GM21447 (cell line): Measurements from ENCODE around the gene PCSK1N.

Experiments used
- ATAC-seq: cut with Tn5 transposase; IDR thresholded peaks from one replicate; pipeline ENCODE4 v1.9.1; 2021; ENCODE audit not compliant: unreplicated experiment

PCSK1N gene

DNA sequence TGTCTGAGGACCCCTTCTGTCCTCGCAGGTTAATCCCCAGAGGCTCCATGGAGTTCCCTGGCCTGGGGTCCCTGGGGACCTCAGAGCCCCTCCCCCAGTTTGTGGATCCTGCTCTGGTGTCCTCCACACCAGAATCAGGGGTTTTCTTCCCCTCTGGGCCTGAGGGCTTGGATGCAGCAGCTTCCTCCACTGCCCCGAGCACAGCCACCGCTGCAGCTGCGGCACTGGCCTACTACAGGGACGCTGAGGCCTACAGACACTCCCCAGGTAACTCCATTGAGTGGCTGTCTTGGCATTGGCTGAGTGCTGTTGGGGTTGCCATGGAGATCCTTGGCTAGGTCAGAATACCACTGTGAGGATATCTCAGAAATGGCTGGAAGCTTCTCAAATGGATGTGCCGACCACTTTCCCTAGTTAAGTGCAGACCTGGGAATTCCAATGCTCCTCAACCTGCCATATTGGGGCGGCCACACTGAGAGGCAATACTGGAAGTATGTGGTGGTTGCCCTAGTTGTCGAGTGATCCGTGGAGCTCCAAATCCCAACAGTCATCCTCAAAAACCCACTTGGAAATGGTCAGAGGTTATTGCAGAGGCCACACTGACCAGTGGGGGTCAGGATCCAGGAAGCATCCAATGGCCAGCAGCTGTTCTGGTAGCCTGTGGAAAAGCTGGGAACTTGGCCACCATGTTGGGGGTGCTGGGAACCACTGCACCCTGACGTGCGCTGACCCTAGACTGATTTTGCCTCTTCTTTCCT, 44.2 kb downstream of the PCSK1N start:
- ATAC-seq, result no peak

DNA sequence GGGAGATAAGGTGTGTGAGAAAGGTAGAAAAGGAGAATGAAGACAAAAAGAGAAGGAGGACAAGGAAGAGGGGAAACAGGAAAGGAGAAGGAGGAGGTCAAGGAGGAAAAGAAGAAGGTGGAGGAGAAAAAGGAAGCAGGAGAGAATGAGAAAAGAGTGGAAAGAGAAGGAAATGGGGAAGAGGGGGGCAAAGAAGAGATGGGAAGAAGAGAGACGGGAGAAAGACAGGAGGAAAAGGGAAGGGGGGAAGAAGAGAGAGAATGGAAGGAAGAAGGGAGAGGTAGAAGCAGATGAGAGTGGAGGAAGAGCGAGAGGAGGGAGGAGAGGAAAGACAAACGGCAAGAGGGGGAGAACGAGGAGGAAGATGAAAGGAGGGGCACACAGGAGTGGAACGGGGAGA, 44.9 kb downstream of the PCSK1N start:
- ATAC-seq, result no peak

DNA sequence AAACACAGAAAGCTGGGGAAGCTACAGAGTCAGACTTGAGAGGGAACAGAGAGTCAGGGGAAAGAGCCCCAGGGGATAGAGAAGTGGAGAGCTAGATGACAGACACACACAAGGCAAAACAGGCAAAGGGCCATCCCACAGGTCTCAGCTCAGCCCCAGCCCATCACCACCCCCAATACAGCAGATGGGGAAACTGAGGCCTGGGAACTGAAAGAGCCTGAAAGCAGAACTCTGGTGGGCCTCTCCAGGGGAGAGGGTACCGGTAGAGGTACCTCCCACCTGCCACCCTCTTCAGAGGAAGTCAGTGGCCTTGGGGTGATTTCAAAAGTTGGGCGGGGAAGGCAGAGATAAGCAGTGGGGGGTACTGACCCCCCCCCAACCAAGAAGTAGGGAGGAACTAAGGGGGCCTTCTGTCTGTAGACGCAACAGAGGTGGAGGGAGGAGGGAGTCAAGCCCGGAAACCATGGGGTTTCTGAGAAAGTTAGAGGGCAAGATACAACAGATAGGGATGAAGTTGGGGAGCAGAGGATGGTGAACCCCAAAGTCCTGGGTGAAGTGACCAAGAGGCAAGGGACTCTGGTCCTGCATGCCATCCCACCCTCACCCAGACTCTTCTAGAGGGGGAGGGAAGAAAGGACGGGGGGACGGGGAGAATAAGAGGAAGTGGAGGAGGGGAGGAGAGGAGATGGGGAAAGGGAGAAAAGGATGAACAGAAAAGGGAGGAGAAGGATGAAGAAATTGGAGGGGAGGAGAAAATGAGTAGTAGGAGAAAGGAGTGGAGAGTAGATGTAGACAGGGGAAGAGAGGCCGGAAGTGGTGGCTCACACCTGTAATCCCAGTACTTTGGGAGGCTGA, 45.8 kb downstream of the PCSK1N start:
- ATAC-seq, result no peak

DNA sequence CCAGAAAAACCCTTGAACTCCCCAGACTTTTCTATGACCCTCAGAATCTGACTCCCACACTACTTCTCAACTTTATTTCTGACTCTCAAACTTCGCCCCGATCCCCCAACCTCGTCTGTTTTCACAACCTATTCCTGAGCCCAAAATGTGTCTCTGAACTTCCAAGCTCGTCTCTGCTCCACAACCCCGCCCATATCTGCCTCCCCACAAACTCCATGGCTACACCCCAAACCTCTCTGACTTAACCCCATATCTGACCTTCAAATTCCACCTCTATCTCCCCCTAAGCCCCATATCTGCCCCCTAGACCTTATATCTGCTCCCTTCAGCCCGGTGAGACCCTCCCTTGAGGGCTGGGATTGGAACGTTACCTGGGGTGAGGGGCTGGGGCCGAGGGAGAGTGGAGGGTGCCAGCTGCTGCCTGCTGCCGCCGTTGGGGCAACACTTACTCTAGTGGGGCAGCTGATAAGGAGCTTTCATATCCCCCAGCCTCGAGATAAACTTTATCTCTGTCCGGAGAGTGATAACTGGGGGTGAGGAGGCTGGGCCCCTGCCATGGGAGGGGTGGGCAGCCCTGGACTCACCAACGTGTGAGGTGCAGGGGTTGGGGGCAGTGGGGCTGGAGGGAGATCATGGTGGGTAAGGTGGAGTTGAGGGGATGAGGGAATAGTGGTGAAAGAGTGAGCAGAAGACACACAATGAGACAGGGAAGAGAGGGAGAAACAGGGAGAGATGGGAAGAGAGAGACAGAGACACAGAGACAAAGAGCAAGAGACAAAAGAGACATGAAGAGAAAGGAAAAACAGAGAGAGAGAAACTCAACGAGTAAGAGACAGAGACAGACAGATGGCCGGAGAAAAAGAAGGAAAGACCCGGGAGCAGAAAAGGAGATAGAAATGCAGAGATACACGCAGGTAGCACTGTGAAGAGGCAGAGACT, 47.6 kb downstream of the PCSK1N start:
- no peak for ATAC-seq

DNA sequence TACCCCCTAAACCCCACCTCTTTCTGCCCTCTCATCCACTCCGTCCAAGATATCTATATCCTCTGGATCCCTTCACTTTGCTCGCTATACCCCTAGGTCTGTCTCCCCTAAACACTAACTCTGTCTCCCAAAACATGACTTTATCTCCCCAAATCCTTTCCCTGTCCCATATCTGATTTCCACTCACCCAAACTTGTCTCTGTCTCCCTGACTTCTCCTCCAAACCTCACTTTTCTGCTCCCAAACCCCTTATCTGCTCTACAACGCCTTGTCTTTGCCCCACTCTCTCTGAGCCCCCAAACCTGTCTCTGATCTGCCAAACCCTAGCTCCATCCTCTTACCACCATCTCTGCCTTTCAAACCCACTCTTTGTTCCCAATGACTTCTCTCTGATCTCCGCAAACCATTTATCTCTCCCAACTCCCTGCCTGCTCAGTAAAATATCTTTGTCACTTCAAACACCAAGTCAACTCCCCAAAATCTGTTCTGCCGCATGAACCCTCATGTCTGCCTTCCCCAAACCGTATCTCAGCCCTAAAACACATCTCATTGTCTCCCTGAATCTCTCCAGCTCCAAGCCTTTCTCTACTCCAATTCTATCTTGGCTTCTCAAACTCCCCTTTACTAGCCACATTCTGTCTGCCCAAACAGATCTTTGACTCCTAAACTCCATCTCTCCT, 48.4 kb downstream of the PCSK1N start:
- ATAC-seq, result no peak

DNA sequence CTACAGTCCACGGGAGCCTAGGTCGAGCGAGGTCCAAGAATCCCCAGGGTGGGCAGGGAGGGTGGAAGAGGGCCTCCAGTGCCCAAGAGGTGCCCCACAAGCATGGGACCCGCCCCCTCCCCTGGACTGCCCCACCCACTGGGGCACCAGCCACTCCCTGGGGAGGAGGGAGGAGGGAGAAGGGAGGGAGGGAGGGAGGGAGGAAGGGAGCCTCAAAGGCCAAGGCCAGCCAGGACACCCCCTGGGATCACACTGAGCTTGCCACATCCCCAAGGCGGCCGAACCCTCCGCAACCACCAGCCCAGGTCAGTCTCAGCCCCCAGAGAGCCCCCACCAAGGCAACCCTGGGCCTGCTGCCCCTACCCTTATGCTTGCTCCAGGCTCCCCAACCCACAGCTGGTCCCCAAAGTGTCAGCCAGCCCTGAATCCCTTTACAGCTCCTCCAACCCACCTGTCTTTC, 49.0 kb downstream of the PCSK1N start, which contains the start of gene GATA1:
Gene GATA1, plus strand, starts transcription at position 250 of the 460 bp plus-strand sequence. CDS start 4,520 bp downstream, outside the sequence.
- no peak for ATAC-seq

DNA sequence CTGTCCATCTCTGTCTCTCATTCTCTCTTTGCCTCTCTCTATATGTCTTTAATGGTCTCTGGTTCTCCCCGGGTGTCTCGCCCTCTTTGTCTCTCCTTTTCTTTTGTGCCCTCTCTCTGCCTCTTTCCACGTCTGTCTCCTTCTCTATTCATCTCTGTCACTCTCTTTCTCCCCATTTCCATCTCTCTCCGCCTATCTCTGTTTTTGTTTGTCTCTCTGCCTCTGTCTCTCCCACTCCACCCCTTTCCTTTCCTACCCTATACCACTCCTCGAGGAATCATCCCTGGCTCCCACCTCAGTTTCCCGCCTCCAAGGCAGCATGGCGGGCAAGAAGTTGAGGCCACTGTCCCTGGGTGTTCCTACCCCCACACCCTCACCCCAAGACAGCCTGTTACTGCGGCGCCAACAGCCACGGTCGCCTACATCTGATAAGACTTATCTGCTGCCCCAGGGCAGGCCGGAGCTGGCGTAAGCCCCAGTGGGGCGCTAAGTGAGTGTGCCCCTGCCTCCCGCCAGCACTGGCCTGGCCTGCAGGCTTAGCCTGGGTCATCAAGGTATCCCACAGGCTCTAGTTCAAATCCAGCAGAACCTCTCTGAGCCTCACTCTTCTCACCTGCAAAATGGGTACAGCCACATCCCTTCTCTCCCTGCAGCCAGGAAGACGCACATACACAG, 49.7 kb downstream of the PCSK1N start:
- no peak for ATAC-seq

DNA sequence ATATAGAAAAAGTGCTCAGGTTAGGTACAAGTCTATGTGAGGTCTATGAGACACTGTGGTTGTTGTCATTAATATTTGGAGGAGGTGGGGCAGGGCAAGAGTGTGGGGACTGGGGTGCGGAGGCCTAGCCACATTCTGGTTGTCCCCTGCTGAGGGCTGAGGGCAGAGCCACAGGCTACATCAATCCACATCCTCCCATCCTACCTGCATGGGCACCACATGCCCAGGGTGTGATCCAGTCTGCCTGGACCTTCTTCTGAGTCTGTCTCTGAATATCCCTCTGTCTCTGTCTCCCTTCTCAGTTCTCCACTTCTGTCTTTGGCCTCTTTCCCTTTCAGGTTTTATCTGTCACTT, 50.2 kb downstream of the PCSK1N start:
- no peak for ATAC-seq

DNA sequence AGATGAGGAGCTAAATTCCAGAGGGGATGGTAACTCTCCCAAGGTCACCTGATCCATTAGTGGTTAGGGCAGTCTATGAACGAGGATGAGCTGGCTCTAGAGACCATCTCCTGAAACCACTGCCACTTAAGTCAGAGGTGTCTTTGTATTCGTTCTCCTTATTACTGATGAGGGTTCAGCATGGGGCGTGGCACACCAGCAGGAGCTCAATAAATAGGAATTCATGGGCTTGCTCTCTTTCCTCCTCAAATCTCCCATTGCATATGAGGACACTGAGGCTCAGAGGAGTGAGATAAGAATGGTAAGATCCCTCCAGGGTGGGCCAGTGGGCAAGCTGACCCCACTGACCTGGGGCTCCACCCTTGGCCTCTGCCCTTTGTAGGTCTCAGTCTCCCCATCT, 50.7 kb downstream of the PCSK1N start:
- ATAC-seq, result no peak

DNA sequence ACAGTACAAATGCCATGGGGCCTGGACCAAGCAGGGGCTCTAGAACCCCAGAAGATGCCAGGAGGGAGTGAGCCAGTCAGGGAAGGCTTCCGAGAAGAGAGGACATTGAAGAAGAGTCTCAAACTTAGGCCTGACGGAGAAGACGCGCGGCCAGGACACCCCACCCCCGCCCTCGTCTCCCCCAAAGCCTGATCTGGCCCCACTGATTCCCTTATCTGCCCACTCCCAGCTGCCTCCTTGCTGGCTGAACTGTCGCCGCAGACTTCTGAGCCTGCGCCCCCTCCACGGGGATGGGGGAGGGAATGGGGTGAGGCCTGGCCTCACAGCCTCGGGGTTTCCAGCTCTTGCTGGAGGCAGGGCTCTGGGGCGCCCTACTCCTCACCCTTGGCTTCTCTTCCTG, 52.6 kb downstream of the PCSK1N start:
- ATAC-seq, result no peak

DNA sequence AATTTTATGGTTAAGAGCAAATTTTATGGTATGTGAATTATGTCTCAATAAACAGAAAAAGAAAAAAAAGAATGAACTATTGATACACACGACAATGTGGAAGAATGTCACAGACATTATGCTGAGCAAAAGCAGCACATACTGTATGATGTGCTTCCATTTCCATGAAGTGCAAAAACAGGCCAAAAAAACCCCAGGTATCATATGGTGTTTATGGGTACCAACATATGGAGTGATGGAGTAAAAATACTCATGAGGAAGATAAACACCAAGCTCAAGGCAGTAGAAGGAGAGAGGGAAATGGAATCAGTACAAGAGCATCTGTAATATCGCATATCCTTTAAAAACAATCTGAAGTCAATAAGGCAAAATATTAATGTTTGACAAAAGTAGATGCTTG, 53.2 kb downstream of the PCSK1N start:
- ATAC-seq, result no peak

DNA sequence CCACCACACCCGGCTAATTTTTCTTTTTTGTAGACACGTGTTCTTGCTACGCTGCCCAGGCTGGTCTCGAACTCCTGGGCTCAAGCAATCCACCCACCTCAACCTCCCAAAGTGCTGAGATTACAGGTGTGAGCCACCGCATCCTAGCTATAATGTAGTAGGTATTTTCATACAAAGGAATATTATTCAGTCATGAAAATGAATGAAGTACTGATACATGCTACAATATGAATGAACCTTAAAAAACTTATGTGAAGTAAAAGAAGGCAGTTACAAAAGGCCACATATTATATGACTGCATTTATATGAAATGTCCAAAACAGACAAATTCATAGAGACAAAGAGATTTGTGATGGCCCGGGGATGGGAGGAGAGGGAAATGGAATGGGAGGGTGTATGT, 53.7 kb downstream of the PCSK1N start:
- ATAC-seq, result no peak
